ENCODE results near the gene CTIF. TPM values are rescaled to one million over a fixed set of nuclear protein-coding genes. Genes with fewer than 3 reads are reported as not detected.

Gene CTIF
- total and polyA plus RNA-seq, 10 donors = 5.2 to 39.2 (median 18.5) TPM

DNA sequence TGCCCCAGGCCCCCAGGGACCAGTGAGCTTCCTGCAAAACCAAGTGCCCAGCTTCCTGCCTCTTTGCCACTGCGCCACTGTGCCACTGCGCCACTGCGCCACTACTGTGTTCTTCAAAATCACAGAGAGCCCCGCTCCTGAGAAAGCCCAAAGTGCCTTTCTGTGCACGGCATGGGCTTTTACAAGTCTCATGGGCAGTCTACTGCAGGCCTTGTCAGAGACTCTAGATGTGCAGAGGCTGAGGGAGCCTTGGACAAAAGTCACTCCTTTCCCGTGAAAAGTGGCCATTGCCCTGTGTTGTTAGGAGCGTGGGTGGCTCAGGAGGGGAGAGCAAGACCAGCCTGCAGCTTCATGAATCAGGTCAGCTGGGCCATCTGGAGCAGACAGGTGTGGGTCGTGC lies 231.4 kb downstream of the CTIF start:
- Histone ChIP-seq H3K27ac (no peak overlapping the region), H3K4me3 (no peak overlapping the region), H3K27me3 (replicated peaks in 1 of 7) (no peaks in the 10 kb centered on the region), H3K36me3 (peaks cover 0 to 23% (median 0%) of the 10 kb centered on the region in 6 donors), H3K4me1 (no peaks in the 10 kb centered on the region), H3K9me3 (peaks cover 0 to 4% (median 0%) of the 10 kb centered on the region in 8 donors)
- no peak for DNase-seq
- TF ChIP-seq, protein P1, sequence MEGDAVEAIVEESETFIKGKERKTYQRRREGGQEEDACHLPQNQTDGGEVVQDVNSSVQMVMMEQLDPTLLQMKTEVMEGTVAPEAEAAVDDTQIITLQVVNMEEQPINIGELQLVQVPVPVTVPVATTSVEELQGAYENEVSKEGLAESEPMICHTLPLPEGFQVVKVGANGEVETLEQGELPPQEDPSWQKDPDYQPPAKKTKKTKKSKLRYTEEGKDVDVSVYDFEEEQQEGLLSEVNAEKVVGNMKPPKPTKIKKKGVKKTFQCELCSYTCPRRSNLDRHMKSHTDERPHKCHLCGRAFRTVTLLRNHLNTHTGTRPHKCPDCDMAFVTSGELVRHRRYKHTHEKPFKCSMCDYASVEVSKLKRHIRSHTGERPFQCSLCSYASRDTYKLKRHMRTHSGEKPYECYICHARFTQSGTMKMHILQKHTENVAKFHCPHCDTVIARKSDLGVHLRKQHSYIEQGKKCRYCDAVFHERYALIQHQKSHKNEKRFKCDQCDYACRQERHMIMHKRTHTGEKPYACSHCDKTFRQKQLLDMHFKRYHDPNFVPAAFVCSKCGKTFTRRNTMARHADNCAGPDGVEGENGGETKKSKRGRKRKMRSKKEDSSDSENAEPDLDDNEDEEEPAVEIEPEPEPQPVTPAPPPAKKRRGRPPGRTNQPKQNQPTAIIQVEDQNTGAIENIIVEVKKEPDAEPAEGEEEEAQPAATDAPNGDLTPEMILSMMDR (IDR thresholded peaks at IDR 0.05 in 8 of 11, conservative IDR thresholded peaks at IDR 0.05 in 3 of 11) = no peak
- no peak for TF ChIP-seq POLR2A (IDR thresholded peaks at IDR 0.05)
- TF ChIP-seq POLR2AphosphoS5 (IDR thresholded peaks at IDR 0.05) = no peak
- intact Hi-C loops (cut with DNase I; ENCODE audit: low total_unique reads) = loop anchor here (10.0 kb wide), 2 partner anchors 85 to 405 kb away; no protein-coding TSS in a partner anchor
- WGBS, 5 donors = 90 to 96% (median 93%) methylated on average over 4 to 8 of the region's 8 CpGs

DNA sequence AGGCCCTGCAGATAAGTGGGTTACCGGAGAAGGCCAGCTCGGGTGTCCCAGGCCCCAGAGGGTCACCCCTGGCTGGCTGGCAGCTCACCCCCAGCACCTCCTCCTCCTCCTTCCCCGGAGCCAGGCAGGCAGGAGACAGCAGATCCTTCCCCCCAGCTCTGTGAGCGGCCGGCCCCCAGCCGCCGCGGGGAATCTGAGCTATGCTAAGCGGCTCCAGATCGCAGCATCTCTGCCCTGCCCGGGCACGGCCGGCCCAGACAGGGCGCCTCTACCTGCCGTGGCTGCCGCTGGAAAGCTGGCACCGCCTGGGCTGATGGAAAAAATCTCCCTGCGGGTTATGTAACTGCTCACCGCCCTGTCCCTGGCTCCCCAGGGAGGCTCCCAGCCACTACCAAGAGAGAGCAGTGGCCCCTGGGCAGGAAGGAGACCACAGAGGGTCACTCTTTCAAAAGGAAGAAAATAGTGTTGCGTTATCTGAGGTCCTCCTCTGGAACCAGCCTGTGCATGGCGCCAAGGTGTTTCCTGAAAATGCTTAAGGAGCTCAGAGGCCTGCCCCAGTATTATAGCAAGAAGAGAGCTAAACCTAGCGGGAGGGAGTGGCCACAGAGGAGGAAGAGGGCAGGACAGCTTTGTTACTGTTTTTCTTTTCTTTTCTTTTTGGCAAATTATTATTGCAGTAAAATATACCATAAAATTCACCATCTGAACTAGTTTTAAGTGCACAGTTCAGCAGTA lies 233.0 kb downstream of the CTIF start:
- peaks cover 0 to 4% (median 0%) of the 10 kb centered on the region in 8 donors for H3K9me3 ChIP-seq
- 42 to 57% (median 48%) methylated on average over 17 to 22 of the region's 22 CpGs for WGBS, 5 donors
- H3K27ac ChIP-seq = no peak overlapping the region
- peaks cover 0 to 15% (median 0%) of the 10 kb centered on the region in 6 donors for H3K36me3 ChIP-seq
- DNase-seq = no peak
- peaks cover 0 to 12% (median 4%) of the 10 kb centered on the region in 6 donors for H3K4me1 ChIP-seq
- no peak overlapping the region for H3K4me3 ChIP-seq
- TF ChIP-seq POLR2A (IDR thresholded peaks at IDR 0.05) = no peak
- TF ChIP-seq, protein P1 (IDR thresholded peaks at IDR 0.05 in 8 of 11, conservative IDR thresholded peaks at IDR 0.05 in 3 of 11) = no peak
- no peak for TF ChIP-seq POLR2AphosphoS5 (IDR thresholded peaks at IDR 0.05)
- intact Hi-C loops (cut with DNase I; ENCODE audit: low total_unique reads) = loop anchor here (10.0 kb wide), 2 partner anchors 87 to 403 kb away; no protein-coding TSS in a partner anchor
- no peaks in the 10 kb centered on the region for H3K27me3 ChIP-seq (replicated peaks in 1 of 7)

DNA sequence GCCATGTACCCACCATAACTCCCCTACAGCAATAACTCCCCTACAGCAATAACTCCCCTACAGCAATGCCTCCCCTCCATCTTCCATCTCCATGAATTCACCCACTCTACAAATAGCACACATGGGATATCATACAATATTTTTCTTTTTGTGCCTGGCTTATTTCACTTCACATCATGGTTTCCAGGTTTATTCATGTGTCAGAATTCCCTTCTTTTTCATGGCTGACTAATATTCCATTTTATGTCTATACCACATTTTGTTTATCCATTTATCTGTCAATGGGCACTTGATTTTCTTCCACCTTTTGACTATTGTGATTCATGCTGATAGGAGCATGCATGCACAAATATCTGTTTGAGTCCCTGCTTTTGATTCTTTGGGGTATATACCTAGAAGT lies 233.6 kb downstream of the CTIF start:
- TF ChIP-seq, protein P1 (IDR thresholded peaks at IDR 0.05 in 8 of 11, conservative IDR thresholded peaks at IDR 0.05 in 3 of 11) = no peak
- no peak for TF ChIP-seq POLR2A (IDR thresholded peaks at IDR 0.05)
- no peak for TF ChIP-seq POLR2AphosphoS5 (IDR thresholded peaks at IDR 0.05)
- intact Hi-C loops (cut with DNase I; ENCODE audit: low total_unique reads) = loop anchor here (10.0 kb wide), 2 partner anchors 88 to 402 kb away; no protein-coding TSS in a partner anchor
- peaks cover 0 to 9% (median 0%) of the 10 kb centered on the region in 6 donors for H3K36me3 ChIP-seq
- no peak overlapping the region for H3K4me3 ChIP-seq
- peaks cover 0 to 4% (median 0%) of the 10 kb centered on the region in 8 donors for H3K9me3 ChIP-seq
- no peak for DNase-seq
- H3K27ac ChIP-seq = no peak overlapping the region
- peaks cover 0 to 18% (median 10%) of the 10 kb centered on the region in 6 donors for H3K4me1 ChIP-seq
- H3K27me3 ChIP-seq (replicated peaks in 1 of 7) = no peaks in the 10 kb centered on the region

DNA sequence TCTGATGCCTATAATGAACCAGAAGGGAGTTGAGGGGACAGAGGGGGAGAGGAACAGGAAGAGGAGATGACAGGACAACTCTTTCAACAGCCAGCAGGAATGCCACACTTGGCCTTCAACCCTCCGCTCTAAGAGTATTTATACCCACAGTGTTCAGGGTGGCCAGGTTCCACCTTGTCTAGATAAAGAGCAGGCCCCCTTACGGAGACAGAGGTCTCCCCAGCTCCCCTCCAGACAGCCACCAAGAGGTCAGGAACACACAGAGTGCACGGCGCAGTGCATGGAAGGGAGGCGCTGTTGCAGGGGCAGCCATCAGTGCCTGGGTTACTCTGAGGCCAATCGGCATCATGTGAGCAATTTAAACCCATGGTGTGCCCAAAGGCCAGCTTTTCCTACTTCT lies 235.0 kb downstream of the CTIF start:
- H3K4me1 ChIP-seq = peaks cover 0 to 25% (median 15%) of the 10 kb centered on the region in 6 donors
- WGBS, 5 donors = 85 to 96% (median 94%) methylated on average over 6 of the region's 6 CpGs
- H3K27ac ChIP-seq = no peak overlapping the region
- peaks cover 0 to 8% (median 0%) of the 10 kb centered on the region in 6 donors for H3K36me3 ChIP-seq
- no peak overlapping the region for H3K4me3 ChIP-seq
- peaks cover 0 to 4% (median 0%) of the 10 kb centered on the region in 8 donors for H3K9me3 ChIP-seq
- intact Hi-C loops (cut with DNase I; ENCODE audit: low total_unique reads) = loop anchor here (10.0 kb wide), 2 partner anchors 89 to 401 kb away; no protein-coding TSS in a partner anchor
- H3K27me3 ChIP-seq (replicated peaks in 1 of 7) = no peaks in the 10 kb centered on the region
- TF ChIP-seq, protein P1 (IDR thresholded peaks at IDR 0.05 in 8 of 11, conservative IDR thresholded peaks at IDR 0.05 in 3 of 11) = no peak
- DNase-seq = no peak
